ENCODE data around the gene CHD8. TPM values are rescaled to one million over a fixed set of nuclear protein-coding genes. Genes with fewer than 3 reads are reported as not detected.
"Not testable (repeated sequence)": the region's sequence is repeated elsewhere in the genome, so short reads cannot be mapped to it uniquely, and the experiment has no call there.

CHD8 gene
- total RNA-seq, 1 donor: 55.4 TPM

DNA sequence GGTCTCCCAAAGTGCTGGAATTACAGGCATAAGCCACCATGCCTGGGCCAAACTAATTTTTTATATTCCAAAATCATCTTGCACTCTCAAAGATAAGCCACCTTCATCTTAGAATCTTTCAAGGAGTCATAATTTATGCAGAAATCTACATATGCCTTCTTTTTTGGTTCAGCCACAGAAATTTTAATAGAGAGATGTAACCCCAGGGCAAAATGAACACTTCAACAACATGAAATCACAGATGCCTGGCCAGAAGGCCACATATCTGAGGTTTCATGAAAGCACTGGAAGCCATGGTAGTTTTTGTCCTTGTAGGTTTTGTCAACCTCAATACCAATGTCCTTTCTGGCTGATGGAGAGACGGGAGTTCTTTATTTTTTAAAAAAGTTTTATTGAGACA, 81.9 kb downstream of the CHD8 start:
- Histone ChIP-seq H3K4me3 (ENCODE audit: insufficient read depth, low read length) (no peak overlapping the region), H3K4me2 (ENCODE audit: insufficient read depth, low read length) (no peak overlapping the region), H3K4me1 (ENCODE audit: insufficient read depth, low read length) (no peaks in the 10 kb centered on the region), H3K9me3 (ENCODE audit: low read depth, low read length) (no peaks in the 10 kb centered on the region), H3K79me2 (ENCODE audit: insufficient read depth, low read length) (peaks cover 67% of the 10 kb centered on the region), H3K27me3 (ENCODE audit: insufficient read depth, low read length) (no peaks in the 10 kb centered on the region), H4K20me1 (ENCODE audit: insufficient read depth, low read length) (peaks cover 4% of the 10 kb centered on the region), H2AFZ (ENCODE audit: low read length) (no peak overlapping the region), H3K27ac (ENCODE audit: low read depth, low read length) (no peak overlapping the region), H3K36me3 (ENCODE audit: insufficient read depth, low read length) (peaks cover 28% of the 10 kb centered on the region)
- TF ChIP-seq, protein P1, sequence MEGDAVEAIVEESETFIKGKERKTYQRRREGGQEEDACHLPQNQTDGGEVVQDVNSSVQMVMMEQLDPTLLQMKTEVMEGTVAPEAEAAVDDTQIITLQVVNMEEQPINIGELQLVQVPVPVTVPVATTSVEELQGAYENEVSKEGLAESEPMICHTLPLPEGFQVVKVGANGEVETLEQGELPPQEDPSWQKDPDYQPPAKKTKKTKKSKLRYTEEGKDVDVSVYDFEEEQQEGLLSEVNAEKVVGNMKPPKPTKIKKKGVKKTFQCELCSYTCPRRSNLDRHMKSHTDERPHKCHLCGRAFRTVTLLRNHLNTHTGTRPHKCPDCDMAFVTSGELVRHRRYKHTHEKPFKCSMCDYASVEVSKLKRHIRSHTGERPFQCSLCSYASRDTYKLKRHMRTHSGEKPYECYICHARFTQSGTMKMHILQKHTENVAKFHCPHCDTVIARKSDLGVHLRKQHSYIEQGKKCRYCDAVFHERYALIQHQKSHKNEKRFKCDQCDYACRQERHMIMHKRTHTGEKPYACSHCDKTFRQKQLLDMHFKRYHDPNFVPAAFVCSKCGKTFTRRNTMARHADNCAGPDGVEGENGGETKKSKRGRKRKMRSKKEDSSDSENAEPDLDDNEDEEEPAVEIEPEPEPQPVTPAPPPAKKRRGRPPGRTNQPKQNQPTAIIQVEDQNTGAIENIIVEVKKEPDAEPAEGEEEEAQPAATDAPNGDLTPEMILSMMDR (IDR thresholded peaks at IDR 0.05; ENCODE audit: extremely low read depth, low read depth, low read length): no peak
- DNase-seq (ENCODE audit: insufficient read length, low spot score, missing footprints): no peak

DNA sequence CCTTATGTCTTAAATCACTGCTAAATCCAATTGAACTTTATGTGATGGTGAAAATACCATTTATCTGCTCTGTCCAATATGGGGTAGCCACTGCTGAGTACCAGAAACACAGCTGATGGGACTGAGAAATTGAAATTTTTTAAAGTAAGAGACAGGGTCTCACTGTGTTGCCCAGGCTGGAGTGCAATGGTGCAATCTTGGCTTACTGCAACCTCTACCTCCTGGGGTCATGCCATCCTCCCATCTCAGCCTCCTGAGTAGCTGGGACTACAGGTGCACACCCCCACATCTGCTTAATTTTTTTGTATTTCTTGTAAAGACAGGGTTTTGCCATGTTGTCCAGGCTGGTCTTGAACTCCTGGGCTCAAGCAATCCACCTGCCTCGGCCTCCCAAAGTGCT, 83.1 kb downstream of the CHD8 start:
- H3K27ac ChIP-seq (ENCODE audit: low read depth, low read length); H3K4me1 ChIP-seq (ENCODE audit: insufficient read depth, low read length); H4K20me1 ChIP-seq (ENCODE audit: insufficient read depth, low read length); H3K4me3 ChIP-seq (ENCODE audit: insufficient read depth, low read length); H2AFZ ChIP-seq (ENCODE audit: low read length); H3K27me3 ChIP-seq (ENCODE audit: insufficient read depth, low read length); H3K9me3 ChIP-seq (ENCODE audit: low read depth, low read length); H3K4me2 ChIP-seq (ENCODE audit: insufficient read depth, low read length); DNase-seq (ENCODE audit: insufficient read length, low spot score, missing footprints): not testable (repeated sequence)
- H3K36me3 ChIP-seq (ENCODE audit: insufficient read depth, low read length): peaks cover 40% of the 10 kb centered on the region
- H3K79me2 ChIP-seq (ENCODE audit: insufficient read depth, low read length): peaks cover 55% of the 10 kb centered on the region

DNA sequence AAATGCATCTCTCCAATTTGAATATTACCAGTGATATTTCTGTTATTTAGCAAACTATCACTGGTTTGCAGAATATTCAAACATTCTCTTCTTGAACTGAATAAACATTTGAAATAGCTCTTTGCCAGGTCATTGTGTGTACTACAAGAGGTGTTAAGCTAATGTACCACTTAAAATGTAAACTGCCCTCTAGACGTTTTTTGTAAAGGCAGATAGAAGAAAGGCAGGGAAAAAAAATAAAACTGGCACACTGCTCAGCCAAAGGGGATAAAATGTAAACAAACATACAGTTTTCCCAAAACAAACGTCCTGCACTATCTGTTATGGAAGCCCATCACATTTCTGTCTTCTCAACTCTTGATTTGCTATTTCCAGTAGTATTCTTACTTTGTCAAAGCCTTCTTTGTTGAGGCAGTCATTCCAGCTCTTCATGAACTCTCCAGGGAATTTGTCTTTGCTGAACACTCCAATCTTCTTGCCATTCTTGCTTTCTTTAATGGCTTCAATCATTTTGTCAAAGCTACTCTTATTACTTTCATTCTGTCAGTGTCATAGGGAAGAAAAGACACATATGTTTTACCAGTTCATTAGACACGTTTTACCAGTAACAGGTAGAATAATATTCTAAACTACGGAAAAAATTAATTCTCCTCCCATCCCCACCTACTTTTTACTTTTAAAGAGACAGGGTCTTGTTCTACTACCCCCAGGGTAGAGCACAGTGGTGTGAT, 85.8 kb downstream of the CHD8 start:
- Histone ChIP-seq H3K36me3 (ENCODE audit: insufficient read depth, low read length) (peaks cover 66% of the 10 kb centered on the region), H3K27ac (ENCODE audit: low read depth, low read length) (no peak overlapping the region), H3K79me2 (ENCODE audit: insufficient read depth, low read length) (peaks cover 28% of the 10 kb centered on the region), H3K4me2 (ENCODE audit: insufficient read depth, low read length) (no peak overlapping the region), H3K9me3 (ENCODE audit: low read depth, low read length) (no peaks in the 10 kb centered on the region), H4K20me1 (ENCODE audit: insufficient read depth, low read length) (no peaks in the 10 kb centered on the region), H3K27me3 (ENCODE audit: insufficient read depth, low read length) (no peaks in the 10 kb centered on the region), H3K4me3 (ENCODE audit: insufficient read depth, low read length) (no peak overlapping the region), H3K4me1 (ENCODE audit: insufficient read depth, low read length) (no peaks in the 10 kb centered on the region), H2AFZ (ENCODE audit: low read length) (no peak overlapping the region)
- DNase-seq (ENCODE audit: insufficient read length, low spot score, missing footprints): no peak
- TF ChIP-seq, protein P1 (IDR thresholded peaks at IDR 0.05; ENCODE audit: extremely low read depth, low read depth, low read length): no peak

DNA sequence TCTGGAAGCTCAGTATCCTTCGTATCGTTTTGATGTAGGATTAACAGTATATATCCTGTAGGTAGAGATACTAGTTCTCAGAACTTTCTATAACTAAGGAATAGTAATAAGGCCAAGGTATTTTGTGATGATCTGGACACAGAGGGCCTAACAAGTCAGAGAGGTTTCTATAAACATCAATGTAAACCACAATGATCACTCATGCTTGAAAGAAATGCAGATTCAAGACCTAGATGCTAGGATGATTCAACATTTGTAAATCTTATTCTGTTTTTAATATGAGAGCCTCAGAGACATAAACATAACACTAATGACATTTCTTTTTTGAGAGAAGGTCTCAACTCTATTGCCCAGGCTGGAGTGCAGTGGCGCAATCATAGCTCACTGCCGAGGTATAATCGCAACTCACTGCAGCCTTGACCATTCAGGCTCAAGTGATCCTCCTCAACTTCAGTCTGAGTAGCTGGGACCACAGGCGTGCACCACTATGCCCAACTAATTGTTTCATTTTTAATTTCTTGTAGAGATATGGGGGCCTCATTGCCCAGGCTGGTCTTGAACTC, 88.3 kb downstream of the CHD8 start:
- Histone ChIP-seq H3K27me3 (ENCODE audit: insufficient read depth, low read length) (no peaks in the 10 kb centered on the region), H3K27ac (ENCODE audit: low read depth, low read length) (no peak overlapping the region), H4K20me1 (ENCODE audit: insufficient read depth, low read length) (no peaks in the 10 kb centered on the region), H3K9me3 (ENCODE audit: low read depth, low read length) (no peaks in the 10 kb centered on the region), H2AFZ (ENCODE audit: low read length) (no peak overlapping the region), H3K4me3 (ENCODE audit: insufficient read depth, low read length) (no peak overlapping the region), H3K36me3 (ENCODE audit: insufficient read depth, low read length) (peaks cover 90% of the 10 kb centered on the region), H3K4me1 (ENCODE audit: insufficient read depth, low read length) (no peaks in the 10 kb centered on the region), H3K79me2 (ENCODE audit: insufficient read depth, low read length) (peaks cover 6% of the 10 kb centered on the region), H3K4me2 (ENCODE audit: insufficient read depth, low read length) (no peak overlapping the region)
- no peak for DNase-seq (ENCODE audit: insufficient read length, low spot score, missing footprints)
- TF ChIP-seq, protein P1 (IDR thresholded peaks at IDR 0.05; ENCODE audit: extremely low read depth, low read depth, low read length): no peak

Data from osteoblast (primary cell).